HAP-1 (cell line): ENCODE results near the gene AGER.

Source experiments
- DNase-seq, 2 experiments: peaks; one replicate each; pipeline ENCODE4 v3.0.0-alpha.2; 2016 to 2020; ENCODE audit warnings: low spot score in 2 of 2
- H3K27me3 ChIP-seq: fragments of 250-450 bp; sonication (Bioruptor Pico); 2 replicates; pipeline ENCODE4 v1.5.1; 2020; ENCODE audit warnings: low read depth, mild to moderate bottlenecking, moderate library complexity
- H3K36me3 ChIP-seq: fragments of 250-450 bp; sonication (Bioruptor Pico); replicated peaks from 2 replicates; pipeline ENCODE4 v1.5.1; 2020; ENCODE audit warnings: mild to moderate bottlenecking
- H3K4me1 ChIP-seq: fragments of 250-450 bp; sonication (Bioruptor Pico); 2 replicates; pipeline ENCODE4 v1.5.1; 2020; ENCODE audit warnings: mild to moderate bottlenecking
- H3K4me3 ChIP-seq: fragments of 250-450 bp; sonication (Bioruptor Pico); 2 replicates; pipeline ENCODE4 v1.5.1; 2020; ENCODE audit warnings: mild to moderate bottlenecking, moderate library complexity
- H3K9me3 ChIP-seq: fragments of 250-450 bp; sonication (Bioruptor Pico); 2 replicates; pipeline ENCODE4 v1.5.1; 2020; ENCODE audit warnings: mild to moderate bottlenecking, moderate library complexity
- in situ Hi-C: fragments of 300-500 bp; cut with MboI; formaldehyde crosslinking; loops from 3 replicates; pipeline ENCODE4 v1.14.3; 2020; ENCODE audit warnings: low sequenced_read_pairs, inconsistent platforms, mixed read lengths

Gene AGER

DNA sequence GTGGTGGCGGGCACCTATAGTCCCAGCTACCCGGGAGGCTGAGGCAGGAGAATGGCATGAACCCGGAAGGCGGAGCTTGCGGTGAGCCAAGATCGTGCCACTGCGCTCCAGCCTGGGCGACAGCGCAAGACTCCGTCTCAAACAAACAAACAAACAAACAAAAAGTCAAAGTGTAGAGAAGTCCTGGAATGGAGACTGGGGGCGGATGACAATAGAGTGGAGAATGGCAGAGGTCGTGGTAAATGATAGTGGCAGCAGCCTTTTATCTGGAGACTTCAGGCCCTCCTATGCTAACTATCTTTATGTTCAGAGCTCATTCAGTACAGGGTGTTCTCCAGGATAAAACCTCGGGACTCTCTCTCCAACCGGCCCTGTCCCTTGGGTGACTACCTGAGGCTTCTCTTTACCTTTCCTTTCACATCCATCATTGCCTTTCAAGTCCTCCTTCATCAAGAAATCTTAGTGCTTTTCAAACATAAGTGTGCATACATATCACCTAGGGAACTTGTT, 52.6 kb downstream of the AGER start:
- peaks cover 3% of the 10 kb centered on the region; the same call in 1 of the 2 replicates for H3K36me3 ChIP-seq
- H3K27me3 ChIP-seq, result 0 out of 2 replicates have a peak, but pooled peaks cover 4% of the 10 kb centered on the region
- peaks cover 17% of the 10 kb centered on the region for H3K4me1 ChIP-seq
- no peak for DNase-seq
- in situ Hi-C loops, result no loop called here
- no peak overlapping the region for H3K4me3 ChIP-seq
- H3K9me3 ChIP-seq, result no peaks in the 10 kb centered on the region
